B cell (primary cell): ENCODE measurements around the gene IL13. TPM values are rescaled to one million over a fixed set of nuclear protein-coding genes. Genes with fewer than 3 reads are reported as not detected.
"Not testable (repeated sequence)": the region's sequence is repeated elsewhere in the genome, so short reads cannot be mapped to it uniquely, and the experiment has no call there.

Experiments used
- ATAC-seq: fragments of 200-7000 bp; cut with Tn5 transposase; one replicate; pipeline ENCODE4 v1.10.0; 2021; ENCODE audit warnings: low read depth, mild to moderate bottlenecking, moderate number of reproducible peaks, moderate library complexity
- CTCF ChIA-PET: fragments of 350-600 bp; sonication (Branson Sonifier 250); formaldehyde crosslinking; loops from one replicate; lab custom pipeline; 2021; ENCODE audit warnings: antibody characterized with exemption, inconsistent platforms; lab: Charles Lee
- POLR2A ChIA-PET: fragments of 350-600 bp; sonication (Branson Sonifier 250); formaldehyde crosslinking; loops from one replicate; lab custom pipeline; 2021; ENCODE audit warnings: antibody characterized with exemption; lab: Charles Lee
- DNase-seq: peaks from one replicate; pipeline ENCODE4 v3.0.0; 2013
- H2AFZ ChIP-seq: 2 replicates; pipeline ENCODE4 v1.6.1; 2012; ENCODE audit warnings: mild to moderate bottlenecking, low read depth, low read length; ENCODE audit not compliant: insufficient read depth, poor library complexity, severe bottlenecking
- H3K27ac ChIP-seq, 2 donors: 1 replicate in 1 of 2; 2 replicates in 1 of 2; pipeline ENCODE4 v1.5.1; 2012 to 2013; ENCODE audit warnings: low read length in 2 of 2, mild to moderate bottlenecking in 2 of 2, moderate library complexity in 1 of 2
- H3K27me3 ChIP-seq, 4 experiments: fragments of 200-600 bp in 1 of 4; sonication (generic) in 1 of 4; replicated peaks in 1 of 4; 1 replicate in 2 of 4; 2 replicates in 2 of 4; pipeline versions ENCODE4 v1.6.1 to v1.7.0; 2013 to 2016; ENCODE audit warnings: low read length in 3 of 4, mild to moderate bottlenecking in 2 of 4, mixed read lengths in 1 of 4, moderate library complexity in 1 of 4; ENCODE audit not compliant: insufficient read depth in 4 of 4, control insufficient read depth in 3 of 4; ENCODE audit errors: control extremely low read depth in 1 of 4
- H3K36me3 ChIP-seq, 2 experiments: replicated peaks in 1 of 2; 1 replicate in 1 of 2; 2 replicates in 1 of 2; pipeline versions ENCODE4 v1.6.1 to v1.7.1; 2013; ENCODE audit warnings: low read length in 1 of 2; ENCODE audit not compliant: insufficient read depth in 2 of 2, control insufficient read depth in 1 of 2; ENCODE audit errors: control extremely low read depth in 1 of 2, extremely low read depth in 1 of 2
- H3K4me1 ChIP-seq, 2 donors: fragments of 200-600 bp in 1 of 2; sonication (generic) in 1 of 2; 1 replicate in 1 of 2; 2 replicates in 1 of 2; pipeline versions ENCODE4 v1.5.1 to v1.6.1; 2013 to 2017; ENCODE audit warnings: low read length in 2 of 2; ENCODE audit not compliant: control insufficient read depth in 2 of 2, insufficient read depth in 2 of 2
- H3K4me2 ChIP-seq: replicated peaks from 2 replicates; pipeline ENCODE3; 2012; ENCODE audit warnings: mild to moderate bottlenecking, low read depth, low read length; ENCODE audit not compliant: poor library complexity, severe bottlenecking
- H3K4me3 ChIP-seq, 5 experiments: fragments of 200-600 bp in 1 of 5; sonication (generic) in 1 of 5; 1 replicate in 3 of 5; 2 replicates in 2 of 5; pipeline versions ENCODE4 v1.5.1 to v1.7.0; 2011 to 2016; ENCODE audit warnings: low read length in 4 of 5, mild to moderate bottlenecking in 4 of 5, low read depth in 2 of 5, control low read depth in 1 of 5, moderate library complexity in 1 of 5; ENCODE audit not compliant: insufficient read depth in 1 of 5; ENCODE audit errors: control extremely low read depth in 1 of 5, extremely low read depth in 1 of 5
- H3K79me2 ChIP-seq: fragments of 200-600 bp; sonication (generic); one replicate; pipeline ENCODE4 v1.6.0; 2016; ENCODE audit warnings: low read length; ENCODE audit not compliant: control insufficient read depth, insufficient read depth
- H3K9ac ChIP-seq: fragments of 200-600 bp; sonication (generic); 2 replicates; pipeline ENCODE4 v1.6.1; 2017; ENCODE audit warnings: mild to moderate bottlenecking, low read length, moderate library complexity
- H3K9me3 ChIP-seq, 3 donors: one replicate each; pipeline versions ENCODE4 v1.6.1 to v1.7.1; 2013; ENCODE audit warnings: low read length in 2 of 3; ENCODE audit not compliant: control insufficient read depth in 2 of 3, insufficient read depth in 1 of 3; ENCODE audit errors: control extremely low read depth in 1 of 3
- H4K20me1 ChIP-seq: 2 replicates; pipeline ENCODE4 v1.6.0; 2012; ENCODE audit warnings: mild to moderate bottlenecking, low read length; ENCODE audit not compliant: insufficient read depth, control insufficient read depth, poor library complexity, severe bottlenecking
- H3K27ac Mint-ChIP-seq: one replicate; pipeline ENCODE4 v1.8.0; 2021; ENCODE audit warnings: mixed read lengths
- H3K27me3 Mint-ChIP-seq: one replicate; pipeline ENCODE4 v1.8.0; 2021; ENCODE audit warnings: mixed read lengths
- H3K4me1 Mint-ChIP-seq: one replicate; pipeline ENCODE4 v1.8.0; 2021; ENCODE audit warnings: mixed read lengths
- H3K4me3 Mint-ChIP-seq: one replicate; pipeline ENCODE4 v1.8.0; 2021; ENCODE audit warnings: mixed read lengths
- H3K9me3 Mint-ChIP-seq: one replicate; pipeline ENCODE4 v1.8.0; 2022; ENCODE audit warnings: mixed read lengths; ENCODE audit not compliant: insufficient read depth
- EZH2 ChIP-seq: IDR thresholded peaks from 2 replicates; pipeline ENCODE4 v1.6.1; 2012; ENCODE audit warnings: borderline replicate concordance, low read depth, mild to moderate bottlenecking, moderate library complexity, low read length; ENCODE audit not compliant: insufficient read depth, poor library complexity, severe bottlenecking
- WGBS: methylation state at CpG from one replicate; pipeline ENCODE4 v1.1.5; 2013; ENCODE audit warnings: missing lambda C conversion rate; ENCODE audit not compliant: insufficient coverage; 5-methylcytosine and 5-hydroxymethylcytosine counted together
- intact Hi-C: fragments of 100-400 bp; cut with micrococcal nuclease; formaldehyde crosslinking; loops from one replicate; pipeline ENCODE4 v1.10.0; 2022
- polyA plus RNA-seq: library from polyadenylated mRNA; depleted of rRNA; stranded (reverse); fragments of >200 nt; gene quantifications from 2 replicates; pipeline ENCODE4 v1.2.3, GENCODE V29; 2012
- total RNA-seq, 2 donors: library from RNA; stranded (reverse); fragments of 120-200 nt in 1 of 2; gene quantifications; 1 replicate in 1 of 2; 2 replicates in 1 of 2; pipeline versions ENCODE4 v1.2.3 to v1.2.4, GENCODE V29; 2013 to 2022
- TF ChIP-seq, protein P1 (sequence below): fragments of 200-600 bp; IDR thresholded peaks from one replicate; pipeline ENCODE4 v1.8.0; 2022; ENCODE audit warnings: antibody characterized with exemption, mild to moderate bottlenecking

The IL13 gene
- total and polyA plus RNA-seq, 2 donors (not counting 1 experiment from before 2014, with no cell fraction given): 0.42 to 0.45 TPM

DNA sequence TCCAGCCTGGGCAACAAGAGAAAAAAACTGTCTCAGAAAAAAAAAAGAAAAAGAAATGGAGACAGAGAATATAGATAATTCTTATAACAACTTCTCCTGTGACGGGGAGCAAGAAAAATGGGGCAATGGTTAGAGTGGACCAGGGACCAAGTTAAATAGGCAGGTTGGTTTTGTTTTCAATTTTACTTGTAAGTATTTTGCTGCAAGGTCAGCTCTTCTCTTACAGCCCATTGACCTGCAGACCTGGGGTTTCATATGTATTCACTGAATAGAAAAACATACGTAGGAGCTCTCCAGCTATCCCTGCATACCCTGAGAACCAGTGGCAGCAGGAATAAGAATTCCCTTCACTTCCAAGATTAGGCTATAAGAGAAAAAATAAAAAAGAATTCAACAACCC, 29.2 kb upstream of the IL13 start:
- Mint-ChIP-seq H3K27me3 (no peaks in the 10 kb centered on the region), H3K27ac (no peak overlapping the region), H3K4me1 (no peaks in the 10 kb centered on the region), H3K9me3 (no peaks in the 10 kb centered on the region), H3K4me3 (no peak overlapping the region)
- Histone ChIP-seq H3K36me3 (peaks cover 7 to 9% of the 10 kb centered on the region in 2 experiments), H3K4me3 (no peak overlapping the region), H3K4me2 (no peak overlapping the region), H3K27me3 (no peaks in the 10 kb centered on the region), H3K9ac (no peak overlapping the region), H4K20me1 (no peaks in the 10 kb centered on the region), H3K27ac (no peak overlapping the region), H3K9me3 (no peaks in the 10 kb centered on the region), H3K79me2 (no peaks in the 10 kb centered on the region), H2AFZ (no peak overlapping the region), H3K4me1 (no peaks in the 10 kb centered on the region)
- DNase-seq (no peak), ATAC-seq (no peak)
- ChIA-PET POLR2A (no interaction called here), CTCF (interaction anchor here (0.7 kb wide), 1 partner anchor 194 kb away, joined by 3 read pairs; no protein-coding TSS in a partner anchor)
- TF ChIP-seq EZH2: no peak
- TF ChIP-seq, protein P1, sequence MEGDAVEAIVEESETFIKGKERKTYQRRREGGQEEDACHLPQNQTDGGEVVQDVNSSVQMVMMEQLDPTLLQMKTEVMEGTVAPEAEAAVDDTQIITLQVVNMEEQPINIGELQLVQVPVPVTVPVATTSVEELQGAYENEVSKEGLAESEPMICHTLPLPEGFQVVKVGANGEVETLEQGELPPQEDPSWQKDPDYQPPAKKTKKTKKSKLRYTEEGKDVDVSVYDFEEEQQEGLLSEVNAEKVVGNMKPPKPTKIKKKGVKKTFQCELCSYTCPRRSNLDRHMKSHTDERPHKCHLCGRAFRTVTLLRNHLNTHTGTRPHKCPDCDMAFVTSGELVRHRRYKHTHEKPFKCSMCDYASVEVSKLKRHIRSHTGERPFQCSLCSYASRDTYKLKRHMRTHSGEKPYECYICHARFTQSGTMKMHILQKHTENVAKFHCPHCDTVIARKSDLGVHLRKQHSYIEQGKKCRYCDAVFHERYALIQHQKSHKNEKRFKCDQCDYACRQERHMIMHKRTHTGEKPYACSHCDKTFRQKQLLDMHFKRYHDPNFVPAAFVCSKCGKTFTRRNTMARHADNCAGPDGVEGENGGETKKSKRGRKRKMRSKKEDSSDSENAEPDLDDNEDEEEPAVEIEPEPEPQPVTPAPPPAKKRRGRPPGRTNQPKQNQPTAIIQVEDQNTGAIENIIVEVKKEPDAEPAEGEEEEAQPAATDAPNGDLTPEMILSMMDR: no peak
- 100% methylated on average over 1 of the region's 2 CpGs for WGBS
- intact Hi-C loops: no loop called here

DNA sequence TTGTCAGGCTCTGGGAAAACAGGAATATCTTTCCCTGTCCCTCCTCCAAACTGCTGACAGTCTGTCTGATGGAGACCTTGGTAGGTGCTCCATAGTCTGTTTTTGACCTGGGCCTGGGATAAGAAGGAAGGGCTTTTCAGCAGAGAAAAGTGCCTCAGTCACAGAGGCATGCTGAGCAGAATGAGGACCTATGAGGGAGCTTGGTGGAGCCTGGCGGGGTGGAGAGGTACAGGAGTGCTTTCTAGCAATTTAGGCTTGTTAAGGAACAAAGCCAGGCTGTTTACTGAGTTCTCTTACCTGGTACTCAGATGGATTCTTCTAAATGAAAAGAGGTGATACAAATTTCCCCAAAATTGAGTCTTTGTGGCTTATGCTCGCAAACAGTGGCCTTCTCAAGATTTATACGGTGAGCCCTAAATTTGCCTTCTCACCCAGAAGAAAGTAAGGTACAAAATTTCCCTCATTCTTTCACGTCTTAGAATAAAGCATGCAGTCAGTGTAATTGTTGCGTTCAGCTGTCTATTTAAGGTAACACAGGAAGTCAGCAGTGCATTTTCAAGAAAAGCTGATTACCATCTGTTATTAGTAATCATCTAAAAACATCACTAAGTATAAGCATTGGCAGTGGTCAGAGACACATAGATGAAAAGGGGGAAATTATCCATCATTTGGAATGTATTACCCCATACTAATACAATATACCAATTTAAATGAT, 28.6 kb upstream of the IL13 start:
- H3K9me3 Mint-ChIP-seq: no peaks in the 10 kb centered on the region
- no peak for DNase-seq
- H3K4me2 ChIP-seq: no peak overlapping the region
- H3K27me3 ChIP-seq: no peaks in the 10 kb centered on the region
- H3K79me2 ChIP-seq: no peaks in the 10 kb centered on the region
- no peak for ATAC-seq
- intact Hi-C loops: no loop called here
- 90% methylated on average over 2 of the region's 5 CpGs for WGBS
- no peaks in the 10 kb centered on the region for H3K4me1 ChIP-seq
- no peaks in the 10 kb centered on the region for H4K20me1 ChIP-seq
- H3K27ac Mint-ChIP-seq: no peak overlapping the region
- H3K27ac ChIP-seq: no peak overlapping the region
- no peak overlapping the region for H3K4me3 Mint-ChIP-seq
- CTCF ChIA-PET: interaction anchor here (0.7 kb wide), 1 partner anchor 194 kb away, joined by 3 read pairs; no protein-coding TSS in a partner anchor
- TF ChIP-seq EZH2: no peak
- TF ChIP-seq, protein P1: no peak
- no peaks in the 10 kb centered on the region for H3K27me3 Mint-ChIP-seq
- no peak overlapping the region for H2AFZ ChIP-seq
- no peak overlapping the region for H3K4me3 ChIP-seq
- H3K9me3 ChIP-seq: no peaks in the 10 kb centered on the region
- POLR2A ChIA-PET: no interaction called here
- H3K9ac ChIP-seq: no peak overlapping the region
- H3K4me1 Mint-ChIP-seq: no peaks in the 10 kb centered on the region
- peaks cover 6 to 7% of the 10 kb centered on the region in 2 experiments for H3K36me3 ChIP-seq

DNA sequence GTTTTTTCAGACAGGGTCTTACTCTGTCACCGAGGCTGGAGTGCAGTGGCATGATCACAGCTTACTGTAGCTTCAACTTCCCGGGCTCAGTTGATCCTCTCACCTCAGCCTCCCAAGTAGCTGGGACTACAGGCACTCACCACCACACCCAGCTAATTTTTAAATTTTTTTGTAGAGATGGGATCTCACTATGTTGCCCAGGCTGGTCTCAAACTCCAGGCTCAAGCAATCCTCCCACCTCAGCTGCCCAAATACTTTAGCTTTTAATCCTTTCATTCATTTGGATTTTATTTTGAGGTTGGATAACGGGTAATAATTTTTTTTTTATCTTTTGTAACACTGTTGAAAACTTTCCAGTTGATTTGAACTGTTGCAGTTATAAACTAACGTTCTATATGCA, 24.4 kb upstream of the IL13 start:
- CTCF ChIA-PET: interaction anchor here (0.6 kb wide), 1 partner anchor 10 kb away, joined by 3 read pairs; no protein-coding TSS in a partner anchor
- H4K20me1 ChIP-seq, DNase-seq, H3K4me3 ChIP-seq, H3K79me2 ChIP-seq, H2AFZ ChIP-seq, H3K4me1 ChIP-seq, H3K9me3 Mint-ChIP-seq, H3K4me1 Mint-ChIP-seq, ATAC-seq, H3K4me3 Mint-ChIP-seq, intact Hi-C loops, H3K9me3 ChIP-seq, H3K9ac ChIP-seq, H3K27ac ChIP-seq, H3K27me3 Mint-ChIP-seq, H3K27ac Mint-ChIP-seq, H3K27me3 ChIP-seq, H3K4me2 ChIP-seq: not testable (repeated sequence)
- WGBS: no CpG with 5 or more reads among the region's 4 CpGs
- POLR2A ChIA-PET: interaction anchor here (0.6 kb wide), 1 partner anchor 96 kb away, joined by 3 read pairs; no protein-coding TSS in a partner anchor
- peaks cover 13 to 29% of the 10 kb centered on the region in 2 experiments for H3K36me3 ChIP-seq
